ENCODE results near the gene STK26. TPM values are rescaled to one million over a fixed set of nuclear protein-coding genes. Genes with fewer than 3 reads are reported as not detected.
"Not testable (repeated sequence)": the region's sequence is repeated elsewhere in the genome, so short reads cannot be mapped to it uniquely, and the experiment has no call there.

STK26 gene
- total RNA-seq, 4 donors from 2014 or later = 7.1 to 34.9 (median 11.5) TPM

DNA sequence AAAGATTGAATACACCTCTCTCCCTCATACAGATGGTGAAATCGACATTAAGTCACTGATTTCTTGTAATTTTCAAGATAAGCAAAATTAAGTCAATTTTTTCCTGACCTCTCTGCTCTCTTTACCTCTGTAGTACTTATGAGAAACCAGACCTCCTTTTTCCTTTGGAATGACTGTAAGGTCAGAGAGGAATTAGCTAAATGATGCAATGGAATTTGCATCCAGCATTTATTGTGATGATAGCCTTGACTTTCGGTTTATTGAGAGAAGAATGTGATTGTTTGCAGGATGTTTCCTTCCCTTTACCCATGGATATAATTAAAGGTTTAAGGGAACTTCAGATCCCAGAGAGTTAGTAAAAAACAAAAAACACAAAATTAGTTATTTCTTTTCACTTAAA lies 22.4 kb downstream of the STK26 start:
- TF ChIP-seq, protein P1, sequence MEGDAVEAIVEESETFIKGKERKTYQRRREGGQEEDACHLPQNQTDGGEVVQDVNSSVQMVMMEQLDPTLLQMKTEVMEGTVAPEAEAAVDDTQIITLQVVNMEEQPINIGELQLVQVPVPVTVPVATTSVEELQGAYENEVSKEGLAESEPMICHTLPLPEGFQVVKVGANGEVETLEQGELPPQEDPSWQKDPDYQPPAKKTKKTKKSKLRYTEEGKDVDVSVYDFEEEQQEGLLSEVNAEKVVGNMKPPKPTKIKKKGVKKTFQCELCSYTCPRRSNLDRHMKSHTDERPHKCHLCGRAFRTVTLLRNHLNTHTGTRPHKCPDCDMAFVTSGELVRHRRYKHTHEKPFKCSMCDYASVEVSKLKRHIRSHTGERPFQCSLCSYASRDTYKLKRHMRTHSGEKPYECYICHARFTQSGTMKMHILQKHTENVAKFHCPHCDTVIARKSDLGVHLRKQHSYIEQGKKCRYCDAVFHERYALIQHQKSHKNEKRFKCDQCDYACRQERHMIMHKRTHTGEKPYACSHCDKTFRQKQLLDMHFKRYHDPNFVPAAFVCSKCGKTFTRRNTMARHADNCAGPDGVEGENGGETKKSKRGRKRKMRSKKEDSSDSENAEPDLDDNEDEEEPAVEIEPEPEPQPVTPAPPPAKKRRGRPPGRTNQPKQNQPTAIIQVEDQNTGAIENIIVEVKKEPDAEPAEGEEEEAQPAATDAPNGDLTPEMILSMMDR (IDR thresholded peaks at IDR 0.05) = no peak

DNA sequence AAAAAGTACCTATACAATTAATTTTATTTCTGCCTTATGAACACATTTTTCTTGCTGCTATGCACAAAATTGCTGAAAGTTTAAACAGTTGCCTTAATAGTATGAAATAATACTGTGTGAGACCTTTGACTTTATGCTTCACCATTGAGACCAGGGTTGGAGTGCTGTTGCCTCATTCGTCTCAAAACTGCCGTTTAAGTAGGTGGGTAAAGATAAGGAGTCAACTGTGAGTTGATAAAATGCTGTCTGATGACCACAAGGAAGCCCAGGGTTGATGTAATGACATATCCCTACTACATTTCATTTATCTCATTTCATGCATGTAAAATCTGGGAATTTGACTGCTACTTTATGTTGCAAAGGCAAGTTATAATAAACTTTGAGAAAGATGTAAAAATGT lies 23.4 kb downstream of the STK26 start:
- no peak for ATAC-seq (ENCODE audit: low FRiP score)
- TF ChIP-seq, protein P1 (IDR thresholded peaks at IDR 0.05) = no peak
- DNase-seq (ENCODE audit: low spot score) = no peak

More for the DNA sequence above, 22.4 kb downstream of the STK26 start:
- DNase-seq (ENCODE audit: low spot score) = no peak
- ATAC-seq (ENCODE audit: low FRiP score) = no peak

GRCh38 chrX:132051778-132052177 lies 28.7 kb downstream of the STK26 start:
- ATAC-seq (ENCODE audit: low FRiP score); DNase-seq (ENCODE audit: low spot score): not testable (repeated sequence)

GRCh38 chrX:132058050-132058449 lies 34.9 kb downstream of the STK26 start:
- TF ChIP-seq, protein P1 (IDR thresholded peaks at IDR 0.05) = no peak
- ATAC-seq (ENCODE audit: low FRiP score) = no peak
- DNase-seq (ENCODE audit: low spot score) = no peak

GRCh38 chrX:132058975-132059374 lies 35.9 kb downstream of the STK26 start:
- TF ChIP-seq, protein P1 (IDR thresholded peaks at IDR 0.05) = no peak
- no peak for DNase-seq (ENCODE audit: low spot score)
- ATAC-seq (ENCODE audit: low FRiP score) = no peak

GRCh38 chrX:132059973-132060540 lies 37.0 kb downstream of the STK26 start:
- TF ChIP-seq, protein P1 (IDR thresholded peaks at IDR 0.05) = no peak
- no peak for ATAC-seq (ENCODE audit: low FRiP score)
- DNase-seq (ENCODE audit: low spot score) = no peak

DNA sequence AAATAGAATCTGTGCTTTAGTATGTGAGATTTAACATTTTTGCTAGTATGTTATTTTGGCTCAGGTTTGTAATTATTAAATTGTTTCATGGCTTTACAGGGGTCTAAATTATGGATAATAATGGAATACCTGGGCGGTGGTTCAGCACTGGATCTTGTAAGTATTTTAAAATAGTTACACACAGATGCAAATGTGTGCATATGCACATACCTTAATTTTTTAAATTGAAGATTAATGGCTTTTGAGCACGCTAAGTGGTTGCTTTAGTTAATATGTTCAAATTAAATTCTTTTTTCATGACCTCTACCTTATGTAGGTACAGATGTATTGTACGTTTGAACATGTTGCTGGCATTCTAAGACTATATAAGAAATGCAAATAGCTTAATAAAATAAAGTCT lies 40.2 kb downstream of the STK26 start:
- TF ChIP-seq, protein P1 (IDR thresholded peaks at IDR 0.05) = no peak
- DNase-seq (ENCODE audit: low spot score) (no peak), ATAC-seq (ENCODE audit: low FRiP score) (no peak)
